ENCODE results near the gene ZPR1. TPM values are rescaled to one million over a fixed set of nuclear protein-coding genes. Genes with fewer than 3 reads are reported as not detected.

Gene ZPR1
- polyA plus RNA-seq, 1 donor from 2014 or later, result 34.5 TPM

- Histone ChIP-seq H3K27ac (ENCODE audit: low read length) (no peak overlapping the region), H3K9me2 (ENCODE audit: insufficient read depth, low read length) (no peaks in the 10 kb centered on the region), H3K9me3 (ENCODE audit: low read length) (no peaks in the 10 kb centered on the region), H3F3A (ENCODE audit: insufficient read depth, low read length, poor library complexity, severe bottlenecking) (no peaks in the 10 kb centered on the region), H3K9ac (ENCODE audit: low read length) (no peak overlapping the region), H3K27me3 (ENCODE audit: insufficient read depth, low read depth, low read length) (no peaks in the 10 kb centered on the region), H3K4me3 (ENCODE audit: low read length) (no peak overlapping the region), H3K79me2 (replicated peaks; ENCODE audit: insufficient read depth, low read length) (no peaks in the 10 kb centered on the region), H4K20me1 (ENCODE audit: insufficient read depth) (no peaks in the 10 kb centered on the region), H3K36me3 (ENCODE audit: insufficient read depth, low read length) (no peaks in the 10 kb centered on the region), H2AFZ (ENCODE audit: low read depth, low read length) (no peak overlapping the region), H3K4me2 (ENCODE audit: low read length) (no peak overlapping the region)
- TF ChIP-seq EZH2 (IDR thresholded peaks at IDR 0.05; ENCODE audit: borderline replicate concordance, insufficient read depth, low read length, poor library complexity, severe bottlenecking) (no peak), RAD21 (conservative IDR thresholded peaks at IDR 0.05) (no peak), MXI1 (conservative IDR thresholded peaks at IDR 0.05; ENCODE audit: poor library complexity, severe bottlenecking) (no peak), EP300 (conservative IDR thresholded peaks at IDR 0.05; ENCODE audit: poor library complexity, severe bottlenecking) (no peak), POLR2AphosphoS5 (IDR thresholded peaks at IDR 0.05) (no peak), TAF1 (IDR thresholded peaks at IDR 0.05; ENCODE audit: low read depth) (no peak), SMC3 (conservative IDR thresholded peaks at IDR 0.05; ENCODE audit: poor library complexity) (no peak)
- TF ChIP-seq, protein P1, sequence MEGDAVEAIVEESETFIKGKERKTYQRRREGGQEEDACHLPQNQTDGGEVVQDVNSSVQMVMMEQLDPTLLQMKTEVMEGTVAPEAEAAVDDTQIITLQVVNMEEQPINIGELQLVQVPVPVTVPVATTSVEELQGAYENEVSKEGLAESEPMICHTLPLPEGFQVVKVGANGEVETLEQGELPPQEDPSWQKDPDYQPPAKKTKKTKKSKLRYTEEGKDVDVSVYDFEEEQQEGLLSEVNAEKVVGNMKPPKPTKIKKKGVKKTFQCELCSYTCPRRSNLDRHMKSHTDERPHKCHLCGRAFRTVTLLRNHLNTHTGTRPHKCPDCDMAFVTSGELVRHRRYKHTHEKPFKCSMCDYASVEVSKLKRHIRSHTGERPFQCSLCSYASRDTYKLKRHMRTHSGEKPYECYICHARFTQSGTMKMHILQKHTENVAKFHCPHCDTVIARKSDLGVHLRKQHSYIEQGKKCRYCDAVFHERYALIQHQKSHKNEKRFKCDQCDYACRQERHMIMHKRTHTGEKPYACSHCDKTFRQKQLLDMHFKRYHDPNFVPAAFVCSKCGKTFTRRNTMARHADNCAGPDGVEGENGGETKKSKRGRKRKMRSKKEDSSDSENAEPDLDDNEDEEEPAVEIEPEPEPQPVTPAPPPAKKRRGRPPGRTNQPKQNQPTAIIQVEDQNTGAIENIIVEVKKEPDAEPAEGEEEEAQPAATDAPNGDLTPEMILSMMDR (IDR thresholded peaks at IDR 0.05; ENCODE audit: poor library complexity, severe bottlenecking), result no peak
- TF ChIP-seq, protein P2, sequence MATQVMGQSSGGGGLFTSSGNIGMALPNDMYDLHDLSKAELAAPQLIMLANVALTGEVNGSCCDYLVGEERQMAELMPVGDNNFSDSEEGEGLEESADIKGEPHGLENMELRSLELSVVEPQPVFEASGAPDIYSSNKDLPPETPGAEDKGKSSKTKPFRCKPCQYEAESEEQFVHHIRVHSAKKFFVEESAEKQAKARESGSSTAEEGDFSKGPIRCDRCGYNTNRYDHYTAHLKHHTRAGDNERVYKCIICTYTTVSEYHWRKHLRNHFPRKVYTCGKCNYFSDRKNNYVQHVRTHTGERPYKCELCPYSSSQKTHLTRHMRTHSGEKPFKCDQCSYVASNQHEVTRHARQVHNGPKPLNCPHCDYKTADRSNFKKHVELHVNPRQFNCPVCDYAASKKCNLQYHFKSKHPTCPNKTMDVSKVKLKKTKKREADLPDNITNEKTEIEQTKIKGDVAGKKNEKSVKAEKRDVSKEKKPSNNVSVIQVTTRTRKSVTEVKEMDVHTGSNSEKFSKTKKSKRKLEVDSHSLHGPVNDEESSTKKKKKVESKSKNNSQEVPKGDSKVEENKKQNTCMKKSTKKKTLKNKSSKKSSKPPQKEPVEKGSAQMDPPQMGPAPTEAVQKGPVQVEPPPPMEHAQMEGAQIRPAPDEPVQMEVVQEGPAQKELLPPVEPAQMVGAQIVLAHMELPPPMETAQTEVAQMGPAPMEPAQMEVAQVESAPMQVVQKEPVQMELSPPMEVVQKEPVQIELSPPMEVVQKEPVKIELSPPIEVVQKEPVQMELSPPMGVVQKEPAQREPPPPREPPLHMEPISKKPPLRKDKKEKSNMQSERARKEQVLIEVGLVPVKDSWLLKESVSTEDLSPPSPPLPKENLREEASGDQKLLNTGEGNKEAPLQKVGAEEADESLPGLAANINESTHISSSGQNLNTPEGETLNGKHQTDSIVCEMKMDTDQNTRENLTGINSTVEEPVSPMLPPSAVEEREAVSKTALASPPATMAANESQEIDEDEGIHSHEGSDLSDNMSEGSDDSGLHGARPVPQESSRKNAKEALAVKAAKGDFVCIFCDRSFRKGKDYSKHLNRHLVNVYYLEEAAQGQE (IDR thresholded peaks at IDR 0.05; ENCODE audit: borderline replicate concordance), result no peak
Observed at GRCh38 chr11:116797816-116798215, 10.0 kb upstream of the ZPR1 start.

- Histone ChIP-seq H3K4me2 (ENCODE audit: low read length) (no peak overlapping the region), H3K79me2 (replicated peaks; ENCODE audit: insufficient read depth, low read length) (no peaks in the 10 kb centered on the region), H3K9me2 (ENCODE audit: insufficient read depth, low read length) (no peaks in the 10 kb centered on the region), H2AFZ (ENCODE audit: low read depth, low read length) (no peak overlapping the region), H3K9ac (ENCODE audit: low read length) (no peak overlapping the region), H3K4me3 (ENCODE audit: low read length) (no peak overlapping the region), H3K36me3 (ENCODE audit: insufficient read depth, low read length) (no peaks in the 10 kb centered on the region), H3F3A (ENCODE audit: insufficient read depth, low read length, poor library complexity, severe bottlenecking) (no peaks in the 10 kb centered on the region), H3K9me3 (ENCODE audit: low read length) (no peaks in the 10 kb centered on the region), H3K27me3 (ENCODE audit: insufficient read depth, low read depth, low read length) (no peaks in the 10 kb centered on the region), H3K27ac (ENCODE audit: low read length) (no peak overlapping the region), H4K20me1 (ENCODE audit: insufficient read depth) (no peaks in the 10 kb centered on the region)
- no peak for TF ChIP-seq MXI1 (conservative IDR thresholded peaks at IDR 0.05; ENCODE audit: poor library complexity, severe bottlenecking)
- TF ChIP-seq POLR2AphosphoS5 (IDR thresholded peaks at IDR 0.05), result no peak
- no peak for TF ChIP-seq EP300 (conservative IDR thresholded peaks at IDR 0.05; ENCODE audit: poor library complexity, severe bottlenecking)
- TF ChIP-seq, protein P1 (IDR thresholded peaks at IDR 0.05; ENCODE audit: poor library complexity, severe bottlenecking), result no peak
- TF ChIP-seq, protein P2 (IDR thresholded peaks at IDR 0.05; ENCODE audit: borderline replicate concordance), result no peak
- TF ChIP-seq SMC3 (conservative IDR thresholded peaks at IDR 0.05; ENCODE audit: poor library complexity), result no peak
Observed at GRCh38 chr11:116796548-116796947, 8.7 kb upstream of the ZPR1 start.
